GM18867 (cell line): ENCODE data around the gene CXCR6.

Experiments used
- ATAC-seq: cut with Tn5 transposase; IDR thresholded peaks from one replicate; pipeline ENCODE4 v1.9.1; 2021; ENCODE audit warnings: mild to moderate bottlenecking, moderate library complexity; ENCODE audit not compliant: unreplicated experiment

CXCR6 gene

DNA sequence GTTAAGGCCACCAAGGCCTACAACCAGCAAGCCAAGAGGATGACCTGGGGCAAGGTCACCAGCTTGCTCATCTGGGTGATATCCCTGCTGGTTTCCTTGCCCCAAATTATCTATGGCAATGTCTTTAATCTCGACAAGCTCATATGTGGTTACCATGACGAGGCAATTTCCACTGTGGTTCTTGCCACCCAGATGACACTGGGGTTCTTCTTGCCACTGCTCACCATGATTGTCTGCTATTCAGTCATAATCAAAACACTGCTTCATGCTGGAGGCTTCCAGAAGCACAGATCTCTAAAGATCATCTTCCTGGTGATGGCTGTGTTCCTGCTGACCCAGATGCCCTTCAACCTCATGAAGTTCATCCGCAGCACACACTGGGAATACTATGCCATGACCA, 3.6 kb downstream of the CXCR6 start:
- no peak for ATAC-seq

DNA sequence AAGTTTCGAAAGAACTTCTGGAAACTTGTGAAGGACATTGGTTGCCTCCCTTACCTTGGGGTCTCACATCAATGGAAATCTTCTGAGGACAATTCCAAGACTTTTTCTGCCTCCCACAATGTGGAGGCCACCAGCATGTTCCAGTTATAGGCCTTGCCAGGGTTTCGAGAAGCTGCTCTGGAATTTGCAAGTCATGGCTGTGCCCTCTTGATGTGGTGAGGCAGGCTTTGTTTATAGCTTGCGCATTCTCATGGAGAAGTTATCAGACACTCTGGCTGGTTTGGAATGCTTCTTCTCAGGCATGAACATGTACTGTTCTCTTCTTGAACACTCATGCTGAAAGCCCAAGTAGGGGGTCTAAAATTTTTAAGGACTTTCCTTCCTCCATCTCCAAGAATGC, 4.1 kb downstream of the CXCR6 start:
- no peak for ATAC-seq

DNA sequence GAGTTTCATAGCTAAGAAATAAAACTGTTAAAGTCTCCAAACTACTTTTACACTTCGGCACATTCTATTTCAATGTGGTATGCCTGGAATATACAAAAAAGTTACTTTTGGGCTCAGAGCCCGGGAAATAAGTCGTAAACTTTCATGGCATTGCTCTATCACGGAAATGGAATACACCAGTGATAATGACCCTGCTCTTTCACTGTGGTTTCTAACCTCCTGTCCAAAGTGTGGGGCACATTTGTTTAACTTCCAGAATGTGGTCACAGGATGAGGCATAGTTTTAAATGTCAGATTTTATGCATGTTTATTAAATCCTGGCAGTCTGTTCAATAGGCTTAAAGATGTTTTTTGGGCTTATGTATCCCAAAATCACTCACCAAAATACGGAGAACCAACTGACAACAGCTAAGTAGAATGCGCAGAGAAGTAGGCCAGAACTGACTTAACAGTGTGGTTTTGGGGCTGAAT, 5.1 kb downstream of the CXCR6 start:
- ATAC-seq, result no peak

DNA sequence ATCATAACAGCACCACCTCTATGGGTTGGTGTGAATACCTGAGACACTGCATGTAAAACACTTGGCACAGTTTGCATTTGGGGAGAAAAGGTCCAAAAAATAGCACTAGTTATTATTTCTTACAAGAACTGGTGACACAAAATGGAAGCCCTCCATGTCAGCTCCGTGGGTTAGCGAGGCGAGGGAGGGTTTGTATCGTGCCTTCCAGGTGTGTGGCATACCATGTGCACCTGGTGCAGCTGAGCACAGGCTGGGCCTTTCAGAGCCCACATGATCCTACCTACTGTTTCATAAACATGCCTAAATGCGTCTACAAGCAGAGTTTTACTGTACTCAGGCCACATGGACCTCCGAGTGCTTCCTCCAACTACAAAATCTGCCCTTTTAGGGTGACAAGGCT, 5.6 kb downstream of the CXCR6 start:
- ATAC-seq, result no peak

DNA sequence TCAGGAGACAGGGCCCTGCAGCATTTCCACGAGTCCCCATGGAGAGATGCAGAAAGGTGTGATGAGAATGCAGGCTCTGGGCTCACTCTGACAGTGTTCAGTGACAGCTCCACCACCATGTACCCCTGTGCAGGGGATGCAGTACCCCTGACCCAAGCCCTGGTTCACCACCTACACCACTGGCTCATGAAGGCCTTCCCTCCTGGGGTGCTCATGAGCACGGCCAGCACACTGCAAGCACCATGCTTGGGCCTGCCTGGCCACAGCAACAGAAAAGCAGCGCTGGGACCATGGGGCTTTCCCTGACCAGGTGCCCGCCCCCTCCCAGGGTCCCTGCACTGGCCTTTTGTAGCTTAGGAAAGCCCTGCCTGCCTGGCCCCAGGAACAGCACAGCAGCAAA, 6.2 kb downstream of the CXCR6 start:
- ATAC-seq, result no peak

DNA sequence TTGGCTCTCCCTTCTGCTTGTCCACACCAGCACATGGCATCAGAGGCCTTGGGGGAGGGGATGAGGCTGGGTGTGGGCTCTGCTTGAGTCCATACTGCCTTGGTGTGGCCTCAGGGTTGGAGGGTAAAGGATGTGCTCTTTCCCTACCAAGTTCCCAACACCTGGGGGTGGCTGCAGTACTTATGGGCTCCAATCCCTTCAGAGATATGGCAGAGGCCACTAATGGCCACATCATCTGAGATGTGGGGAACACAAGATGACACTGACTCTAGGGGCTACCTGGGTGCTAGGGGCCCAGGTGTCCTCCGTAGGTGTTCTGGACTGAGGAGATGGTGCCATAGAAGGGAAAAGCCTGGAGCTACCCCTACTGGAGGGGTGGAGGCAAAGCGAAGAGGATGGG, 6.9 kb downstream of the CXCR6 start:
- ATAC-seq, result no peak

DNA sequence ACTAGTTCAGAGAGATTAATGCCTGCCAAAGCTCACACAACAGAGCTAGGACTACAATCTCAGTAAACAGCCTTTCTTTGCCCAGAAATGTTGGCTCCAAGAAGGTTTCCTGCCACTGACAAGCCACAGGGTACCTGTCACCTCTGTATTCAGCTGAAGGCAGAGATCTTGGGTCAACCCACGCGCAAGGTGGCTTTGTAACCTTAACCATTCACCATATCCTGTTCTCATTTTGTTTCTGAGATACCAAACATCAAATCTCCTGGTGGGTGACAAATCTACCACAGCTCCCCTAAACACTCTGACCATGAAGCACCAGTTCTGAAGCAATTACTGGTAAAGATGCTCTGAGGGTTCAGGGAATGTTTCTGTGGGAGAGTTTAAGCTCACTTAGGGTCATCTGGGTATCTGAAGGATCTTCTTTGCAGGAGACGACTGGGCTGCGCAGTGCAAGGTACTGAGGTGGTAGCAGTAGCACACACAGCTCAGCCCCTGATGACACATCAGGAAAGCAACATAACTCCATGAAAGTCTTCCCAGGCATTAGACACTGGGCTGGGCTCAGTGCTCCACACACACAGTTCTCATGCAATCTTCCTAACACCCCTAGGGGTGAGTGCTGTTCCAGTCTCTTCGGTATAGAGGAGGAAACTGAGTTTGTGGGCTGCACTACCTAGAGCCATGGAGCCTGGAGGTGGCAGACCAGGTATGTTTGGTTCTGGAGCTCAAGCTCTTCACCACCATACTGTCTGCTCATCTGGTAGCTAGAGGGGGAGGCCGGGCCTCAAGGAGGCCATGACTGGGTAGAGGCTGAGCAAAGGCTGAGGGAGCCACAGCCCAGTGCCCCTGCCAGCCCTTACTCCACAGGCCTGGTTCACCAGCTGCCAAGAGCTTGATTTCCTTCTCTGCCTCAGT, 7.7 kb downstream of the CXCR6 start:
- ATAC-seq, result no peak

DNA sequence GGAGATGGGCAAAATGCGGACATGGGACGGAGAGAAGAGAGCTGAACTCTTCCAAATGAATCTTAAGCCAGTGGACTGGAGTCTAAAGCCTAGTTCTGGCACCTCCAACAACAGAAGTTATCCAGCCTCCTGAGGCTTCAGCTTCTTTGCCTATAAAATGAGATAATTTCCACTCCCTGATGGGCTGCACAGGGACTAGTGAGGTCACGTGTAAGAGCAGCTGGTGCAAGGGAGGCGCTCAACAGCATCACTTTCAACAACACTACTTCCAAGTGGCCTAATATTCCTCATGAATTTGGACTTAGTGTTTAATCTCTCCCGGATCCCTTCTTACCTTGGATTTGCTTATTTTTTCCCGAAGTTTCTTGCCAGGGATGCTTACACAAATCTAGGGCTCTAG, 8.7 kb downstream of the CXCR6 start:
- no peak for ATAC-seq

DNA sequence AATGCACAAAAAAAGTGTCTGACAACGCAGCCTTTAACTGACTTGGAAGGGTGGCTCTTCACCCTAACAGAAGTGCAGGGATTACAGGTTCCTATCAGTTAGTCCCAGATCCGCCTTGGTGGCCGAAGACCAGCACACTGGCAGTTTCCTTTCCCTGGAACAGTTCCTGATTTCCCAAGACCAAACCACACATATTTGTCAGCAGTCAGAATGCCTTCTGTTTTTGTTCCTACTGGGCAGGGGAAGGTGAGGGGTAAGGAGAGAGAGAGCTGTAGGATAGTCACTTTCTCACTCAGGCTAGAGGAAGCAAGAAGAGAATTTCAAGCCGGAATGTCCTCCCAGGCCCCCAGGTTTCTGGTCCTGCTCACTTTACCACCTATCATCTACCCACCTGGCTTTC, 9.2 kb downstream of the CXCR6 start:
- no peak for ATAC-seq

DNA sequence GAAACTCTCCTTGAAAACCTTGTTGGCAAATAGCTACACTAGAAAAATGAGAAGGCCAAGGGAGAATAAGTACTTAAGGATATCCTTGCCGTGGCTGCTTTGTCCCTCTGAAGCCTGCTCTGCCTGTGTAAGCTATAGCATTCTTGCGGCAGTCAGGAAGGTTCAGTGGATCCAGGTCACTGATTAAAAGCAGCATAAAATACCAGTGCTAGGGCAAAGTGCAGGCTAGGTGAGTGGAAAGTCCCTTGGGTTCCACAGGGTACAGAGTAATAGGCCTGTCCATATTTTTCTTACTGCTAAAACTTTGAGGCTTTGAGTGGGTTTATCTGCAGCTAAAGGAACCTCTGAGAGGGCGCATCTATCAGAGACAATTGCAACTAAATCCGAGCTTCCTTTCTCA, 10.3 kb downstream of the CXCR6 start:
- no peak for ATAC-seq

DNA sequence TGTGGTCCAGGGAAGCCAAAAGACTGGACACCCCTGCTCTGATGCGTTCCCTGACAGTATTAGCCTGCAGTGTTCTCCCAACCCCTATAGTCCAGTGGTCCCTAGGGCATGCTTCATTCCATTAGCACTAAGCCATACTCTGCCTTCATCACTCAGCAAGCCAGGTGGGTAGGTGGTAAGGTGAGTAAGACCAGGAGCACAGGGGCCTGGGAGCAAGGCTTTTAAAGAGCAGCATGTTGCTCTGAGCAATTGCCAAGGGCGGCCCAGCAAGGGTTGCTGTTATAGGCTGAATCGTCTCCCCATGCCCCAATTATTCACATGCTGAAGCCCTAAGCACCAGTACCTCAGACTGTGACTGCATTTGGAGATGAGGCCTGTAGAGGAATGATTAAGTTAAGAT, 11.0 kb downstream of the CXCR6 start:
- no peak for ATAC-seq

DNA sequence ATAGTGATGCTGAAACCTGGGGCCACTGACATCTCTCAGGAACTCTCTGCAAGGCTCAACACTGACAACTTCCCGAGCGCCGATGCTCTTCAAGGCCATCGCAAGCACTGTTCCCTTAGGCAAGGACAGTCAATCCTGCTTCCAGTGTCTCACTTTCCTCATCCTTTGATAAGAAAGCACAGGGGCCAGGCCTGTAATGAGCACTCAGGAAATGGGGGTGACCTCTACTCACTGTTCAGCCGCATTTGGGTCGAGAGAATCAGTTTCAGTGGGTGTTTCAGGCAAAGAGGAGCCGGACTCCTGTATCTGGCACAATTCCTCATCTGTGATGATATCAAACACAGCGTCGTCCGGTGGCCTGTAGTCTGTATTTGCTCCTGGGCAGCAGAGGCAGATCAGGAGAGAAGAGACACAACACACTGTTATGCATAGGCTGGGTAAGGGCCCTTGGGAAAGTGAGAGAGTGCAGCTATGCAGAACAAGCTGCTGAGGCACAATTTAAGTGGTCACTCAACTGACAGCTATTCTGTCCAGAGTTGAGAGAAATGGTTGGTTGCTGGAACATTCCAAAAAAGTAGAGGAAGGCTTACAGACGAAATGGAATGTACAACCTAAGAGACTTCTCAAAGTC, 11.9 kb downstream of the CXCR6 start:
- ATAC-seq, result no peak

DNA sequence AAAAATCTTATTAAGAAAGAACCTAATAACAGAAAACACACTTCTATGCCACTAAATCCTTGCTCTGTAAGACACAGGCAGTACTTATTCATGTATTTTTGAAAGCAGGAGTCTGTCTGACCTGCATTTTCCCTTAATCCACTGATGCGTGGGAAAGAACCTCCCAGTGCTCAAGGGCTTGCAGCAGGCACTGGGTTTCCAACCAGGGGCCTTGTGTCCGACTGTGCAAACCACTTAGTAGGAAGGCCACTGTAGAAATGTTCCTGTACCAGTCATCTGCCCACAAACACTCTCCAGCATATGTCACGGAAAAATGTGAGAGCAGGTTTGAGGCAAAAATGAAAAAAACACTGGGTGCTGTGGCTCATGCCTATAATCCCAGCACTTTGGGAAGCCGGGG, 12.4 kb downstream of the CXCR6 start:
- ATAC-seq, result no peak

DNA sequence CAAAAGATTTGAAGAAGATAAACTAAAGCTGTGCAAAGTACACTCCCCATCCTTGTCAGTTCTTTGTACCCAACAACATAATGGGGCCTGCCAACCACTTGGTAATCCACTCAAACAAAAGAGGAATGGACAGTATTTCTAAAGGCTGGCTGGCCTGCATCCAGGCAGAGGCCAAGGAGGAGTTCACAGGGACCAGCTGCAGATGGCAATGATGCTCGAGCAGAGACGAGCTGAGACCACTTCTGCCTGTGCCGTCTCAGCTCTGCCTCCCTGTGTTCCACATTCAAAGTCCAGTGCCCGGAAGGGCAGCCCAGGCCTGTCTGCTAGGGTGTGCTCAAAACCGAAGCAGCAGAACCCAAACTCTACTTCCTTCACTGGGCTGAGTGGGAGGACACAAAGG, 14.3 kb downstream of the CXCR6 start:
- no peak for ATAC-seq

DNA sequence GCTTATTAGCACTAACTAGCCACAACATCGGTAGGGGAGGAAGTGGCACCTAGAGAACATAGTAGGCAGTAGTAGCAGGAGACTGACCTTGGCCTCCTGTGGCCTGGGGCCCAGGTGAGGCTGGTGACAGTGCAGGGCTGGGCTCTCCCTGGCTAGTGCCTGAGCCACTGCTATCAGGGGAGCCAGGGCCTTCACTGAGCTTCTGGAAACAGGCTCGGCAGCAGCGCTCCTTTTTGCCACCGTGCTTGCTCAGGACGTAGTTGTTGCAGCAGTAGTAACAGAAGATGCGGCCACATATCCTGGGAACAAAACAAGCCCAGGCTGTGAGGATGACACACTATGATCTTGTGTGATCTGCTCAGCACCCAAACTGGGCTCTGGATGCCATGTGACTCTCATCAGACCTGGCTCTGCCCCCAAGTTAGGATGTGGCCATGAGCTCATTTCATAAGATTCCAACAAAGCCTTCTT, 15.1 kb downstream of the CXCR6 start:
- ATAC-seq, result no peak

DNA sequence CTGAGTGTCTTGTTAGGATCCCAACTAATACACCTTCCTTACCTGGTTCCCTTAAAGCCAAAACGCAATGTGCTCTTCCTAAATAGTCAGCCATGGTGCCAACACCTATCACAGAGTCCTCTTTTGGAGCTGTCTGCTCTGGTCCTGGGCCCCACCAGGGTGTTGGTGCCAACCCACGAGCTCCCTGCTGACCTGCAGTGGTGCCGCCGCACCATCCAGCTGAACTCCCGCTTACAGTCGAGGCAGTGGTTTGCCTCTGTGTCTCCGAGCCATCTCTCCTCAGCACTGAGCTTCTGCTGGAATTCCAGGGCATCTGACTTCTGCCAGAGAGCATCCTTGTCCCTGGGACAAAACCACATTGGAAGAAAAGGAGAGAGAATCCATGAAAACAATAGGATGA, 15.9 kb downstream of the CXCR6 start:
- no peak for ATAC-seq

DNA sequence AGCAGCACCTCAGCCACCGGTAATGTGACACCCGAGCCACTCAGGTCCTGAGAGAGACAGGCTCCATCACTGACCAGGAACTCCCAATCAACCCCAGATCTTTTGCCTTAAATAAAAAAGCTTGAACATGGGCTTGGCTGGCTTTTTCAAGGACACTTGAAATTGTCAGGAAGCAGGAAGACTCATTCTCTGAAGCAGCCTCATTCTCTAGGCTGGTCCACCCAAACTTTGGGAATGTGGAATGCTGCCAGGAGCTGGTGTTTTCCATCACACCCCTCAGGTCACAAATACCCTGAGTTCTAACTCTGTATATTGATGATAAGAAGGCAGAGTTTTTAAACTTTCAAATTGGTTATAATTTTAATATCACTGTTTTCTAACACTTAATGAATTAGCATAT, 17.0 kb downstream of the CXCR6 start:
- ATAC-seq, result no peak

DNA sequence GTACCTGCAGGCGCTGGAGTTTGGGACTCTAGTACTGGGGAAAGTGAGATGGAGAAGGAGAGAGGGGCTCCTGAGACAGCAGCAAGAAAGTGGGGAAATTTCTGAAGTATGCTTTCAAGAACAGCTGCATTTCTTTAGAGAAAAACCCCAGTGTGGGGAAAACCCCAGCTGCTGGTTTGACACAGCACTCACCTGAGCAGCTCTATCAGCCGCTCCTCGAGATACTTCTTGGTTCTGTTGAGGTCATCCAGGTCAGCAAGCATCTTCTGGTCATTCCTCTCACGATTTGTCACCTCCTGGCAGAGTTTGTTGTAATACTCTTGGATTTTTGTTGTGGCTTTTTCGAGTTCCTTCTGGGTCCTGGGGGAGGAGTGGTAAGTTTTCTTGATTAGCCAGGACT, 18.8 kb downstream of the CXCR6 start:
- ATAC-seq, result peak; percentile 61

DNA sequence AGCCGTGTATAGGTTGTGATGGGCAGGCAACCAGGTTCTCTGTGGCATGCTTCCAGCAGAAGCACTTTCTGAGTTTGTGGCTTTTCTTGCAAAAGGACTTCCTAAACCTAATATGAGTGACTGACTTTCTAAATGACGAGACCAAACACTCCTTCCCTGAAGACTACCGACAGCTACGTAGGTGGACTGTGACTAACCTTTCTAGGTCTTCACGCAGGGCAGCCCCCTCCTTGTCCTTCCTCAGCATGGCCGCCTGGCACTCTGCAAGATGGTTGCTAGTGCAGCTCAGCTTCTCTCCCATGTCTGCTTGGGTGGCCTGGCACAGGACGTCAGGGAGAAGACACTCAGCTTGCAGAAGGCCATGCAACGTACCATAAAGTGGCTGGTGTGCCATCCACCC, 20.9 kb downstream of the CXCR6 start:
- no peak for ATAC-seq

DNA sequence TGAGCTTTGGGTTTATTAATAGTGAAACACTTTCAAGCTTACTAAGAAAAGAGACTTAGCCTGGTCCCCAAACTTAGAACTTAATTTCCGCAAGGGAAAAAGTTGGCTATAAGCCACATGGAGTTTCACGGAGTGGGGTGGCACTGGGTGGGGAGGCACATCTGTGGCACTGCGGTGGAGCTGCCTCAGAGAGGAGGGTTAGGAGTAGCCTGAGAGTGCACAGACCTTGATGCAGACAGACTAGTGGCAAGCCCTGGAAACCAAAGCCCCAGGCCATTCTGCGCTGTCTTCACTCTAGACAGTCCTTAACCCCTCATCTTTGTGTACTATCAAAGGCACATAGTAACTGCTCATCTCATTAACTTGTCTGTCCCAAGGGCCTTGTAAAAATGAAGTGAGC, 22.0 kb downstream of the CXCR6 start:
- ATAC-seq, result no peak

DNA sequence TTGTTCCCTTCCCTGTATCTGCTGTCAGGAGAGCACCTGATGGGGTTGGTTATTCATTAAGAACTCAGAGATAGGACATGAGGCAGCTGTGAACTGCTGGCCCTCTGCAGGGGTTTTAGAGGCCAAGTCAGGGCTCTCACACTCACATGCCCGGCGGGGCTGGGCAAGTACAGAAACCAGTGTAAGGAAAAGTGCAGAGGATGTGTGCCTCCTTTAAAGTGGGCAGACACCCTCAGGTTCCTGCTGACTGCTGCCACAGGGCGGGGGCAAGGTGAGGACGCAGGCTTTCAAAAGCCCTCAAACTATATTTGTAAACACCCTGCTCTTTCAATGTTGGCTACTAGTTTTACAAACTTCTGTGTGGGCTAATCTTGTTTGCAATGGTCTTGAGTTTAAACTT, 22.4 kb downstream of the CXCR6 start:
- no peak for ATAC-seq

DNA sequence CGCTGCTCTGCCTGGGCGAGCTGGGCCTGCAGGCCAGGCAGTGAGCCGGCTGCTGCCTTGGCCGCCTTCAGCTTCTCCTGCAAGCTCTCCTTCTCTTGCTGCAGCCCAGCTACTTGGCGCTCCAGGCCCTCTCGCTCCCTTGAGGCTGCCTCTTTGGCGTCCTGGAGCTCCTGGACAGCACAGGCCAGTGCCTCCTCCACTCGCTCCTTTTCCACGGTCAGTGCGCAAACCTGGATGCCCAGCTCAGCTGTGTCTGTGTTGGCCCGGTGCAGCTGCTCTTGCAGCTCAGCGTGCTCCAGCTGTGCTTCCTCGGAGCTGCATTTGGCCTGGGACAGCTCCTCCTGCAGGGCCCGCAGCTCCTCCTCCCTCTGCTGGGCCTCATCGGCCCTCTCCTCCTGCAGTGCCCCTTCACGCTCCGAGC, 23.1 kb downstream of the CXCR6 start:
- no peak for ATAC-seq
